H9 (cell line): ENCODE results near the gene PGS1. TPM values are rescaled to one million over a fixed set of nuclear protein-coding genes. Genes with fewer than 3 reads are reported as not detected.

Experiments used
- DNase-seq: peaks from one replicate; pipeline ENCODE4 v3.0.0-alpha.2; 2017
- H2AFZ ChIP-seq: one replicate; pipeline ENCODE4 v1.6.1; 2013; ENCODE audit warnings: mild to moderate bottlenecking, low read length, control low read depth, moderate library complexity
- H2AK5ac ChIP-seq: 2 replicates; pipeline ENCODE4 v1.6.1; 2013; ENCODE audit warnings: low read length, control low read depth, mixed read lengths; ENCODE audit not compliant: insufficient read length
- H2BK120ac ChIP-seq: one replicate; pipeline ENCODE4 v1.6.1; 2013; ENCODE audit warnings: low read depth, mild to moderate bottlenecking, low read length, control low read depth, inconsistent platforms; ENCODE audit not compliant: poor library complexity, severe bottlenecking
- H2BK12ac ChIP-seq: 2 replicates; pipeline ENCODE4 v1.6.1; 2013; ENCODE audit warnings: low read length, control low read depth, mixed read lengths, low read depth; ENCODE audit not compliant: insufficient read length
- H2BK15ac ChIP-seq: 2 replicates; pipeline ENCODE4 v1.6.1; 2013; ENCODE audit warnings: low read depth, low read length, control low read depth
- H2BK20ac ChIP-seq: one replicate; pipeline ENCODE4 v1.6.1; 2013; ENCODE audit warnings: low read depth, mild to moderate bottlenecking, low read length, control low read depth, inconsistent platforms; ENCODE audit not compliant: poor library complexity, severe bottlenecking
- H2BK5ac ChIP-seq: 2 replicates; pipeline ENCODE4 v1.6.1; 2013; ENCODE audit warnings: low read length, control low read depth, mixed read lengths; ENCODE audit not compliant: insufficient read length
- H3K14ac ChIP-seq: 2 replicates; pipeline ENCODE4 v1.6.1; 2013; ENCODE audit warnings: low read length, control low read depth; ENCODE audit not compliant: insufficient read depth
- H3K18ac ChIP-seq: 2 replicates; pipeline ENCODE4 v1.6.1; 2013; ENCODE audit warnings: low read depth, mild to moderate bottlenecking, mixed read lengths, low read length, control low read depth; ENCODE audit not compliant: insufficient read length
- H3K23ac ChIP-seq: 2 replicates; pipeline ENCODE4 v1.6.1; 2013; ENCODE audit warnings: low read length, control low read depth, mixed read lengths, low read depth; ENCODE audit not compliant: insufficient read length
- H3K23me2 ChIP-seq: 2 replicates; pipeline ENCODE4 v1.6.1; 2013; ENCODE audit warnings: low read depth, mild to moderate bottlenecking, mixed read lengths, low read length, control low read depth; ENCODE audit not compliant: insufficient read length, poor library complexity, severe bottlenecking
- H3K27ac ChIP-seq: 2 replicates; pipeline ENCODE4 v1.5.1; 2013; ENCODE audit warnings: low read length, control low read depth, mixed read lengths, low read depth; ENCODE audit not compliant: insufficient read length
- H3K27me3 ChIP-seq: 2 replicates; pipeline ENCODE4 v1.6.1; 2013; ENCODE audit warnings: low read length, control low read depth, inconsistent platforms; ENCODE audit not compliant: insufficient read depth
- H3K4ac ChIP-seq: 2 replicates; pipeline ENCODE4 v1.6.1; 2013; ENCODE audit warnings: low read depth, mild to moderate bottlenecking, control low read depth, inconsistent platforms, low read length, moderate library complexity
- H3K4me1 ChIP-seq: 2 replicates; pipeline ENCODE4 v1.6.1; 2013; ENCODE audit warnings: low read length, control low read depth, inconsistent platforms; ENCODE audit not compliant: insufficient read depth
- H3K4me2 ChIP-seq: 2 replicates; pipeline ENCODE4 v1.6.1; 2013; ENCODE audit warnings: low read length, control low read depth, mixed read lengths; ENCODE audit not compliant: insufficient read length, insufficient read depth
- H3K56ac ChIP-seq: 2 replicates; pipeline ENCODE4 v1.6.1; 2013; ENCODE audit warnings: low read depth, mild to moderate bottlenecking, mixed read lengths, low read length, control low read depth; ENCODE audit not compliant: insufficient read length
- H3K79me1 ChIP-seq: 2 replicates; pipeline ENCODE4 v1.6.1; 2013; ENCODE audit warnings: low read depth, mild to moderate bottlenecking, moderate library complexity, low read length, control low read depth, inconsistent platforms; ENCODE audit not compliant: insufficient read depth, poor library complexity, severe bottlenecking
- H3K79me2 ChIP-seq: 2 replicates; pipeline ENCODE4 v1.6.1; 2013; ENCODE audit warnings: low read length, control low read depth, inconsistent platforms; ENCODE audit not compliant: insufficient read depth
- H3K9ac ChIP-seq: 2 replicates; pipeline ENCODE4 v1.6.1; 2013; ENCODE audit warnings: low read length, control low read depth, mixed read lengths; ENCODE audit not compliant: insufficient read length; ENCODE audit errors: extremely low read depth
- H3K9me3 ChIP-seq: one replicate; pipeline ENCODE4 v1.6.1; 2013; ENCODE audit warnings: low read depth, low read length, inconsistent platforms; ENCODE audit not compliant: control insufficient read depth
- H3T11ph ChIP-seq: one replicate; pipeline ENCODE4 v1.6.1; 2013; ENCODE audit warnings: mild to moderate bottlenecking, low read length, control low read depth, inconsistent platforms
- H4K20me1 ChIP-seq: one replicate; pipeline ENCODE4 v1.6.1; 2013; ENCODE audit not compliant: control insufficient read depth, insufficient read length, insufficient read depth
- H4K5ac ChIP-seq: 2 replicates; pipeline ENCODE4 v1.6.1; 2013; ENCODE audit warnings: low read depth, mild to moderate bottlenecking, mixed read lengths, low read length, control low read depth; ENCODE audit not compliant: insufficient read length
- H4K8ac ChIP-seq: replicated peaks from 2 replicates; pipeline ENCODE4 v1.6.1; 2013; ENCODE audit warnings: low read length, control low read depth, mixed read lengths, low read depth; ENCODE audit not compliant: insufficient read length
- H4K91ac ChIP-seq: 2 replicates; pipeline ENCODE4 v1.6.1; 2013; ENCODE audit warnings: low read depth, mild to moderate bottlenecking, moderate library complexity, mixed read lengths, low read length, control low read depth; ENCODE audit not compliant: insufficient read length
- H3K27ac Mint-ChIP-seq, 3 experiments: 2 replicates in 2 of 3; 3 replicates in 1 of 3; pipeline ENCODE4 v1.8.0; 2020 to 2021; ENCODE audit warnings: mixed read lengths in 3 of 3, mild to moderate bottlenecking in 1 of 3, moderate library complexity in 1 of 3
- H3K27me3 Mint-ChIP-seq: 2 replicates; pipeline ENCODE4 v1.8.0; 2021; ENCODE audit warnings: low read depth, mild to moderate bottlenecking, moderate library complexity, mixed read lengths
- H3K36me3 Mint-ChIP-seq, 3 experiments: 2 replicates in 2 of 3; 3 replicates in 1 of 3; pipeline ENCODE4 v1.8.0; 2020 to 2021; ENCODE audit warnings: low read depth in 3 of 3, mixed read lengths in 3 of 3; ENCODE audit not compliant: insufficient read depth in 1 of 3
- H3K4me1 Mint-ChIP-seq, 2 experiments: 2 replicates each; pipeline ENCODE4 v1.8.0; 2020; ENCODE audit warnings: mixed read lengths in 2 of 2
- H3K4me3 Mint-ChIP-seq, 2 experiments: 2 replicates in 1 of 2; 3 replicates in 1 of 2; pipeline ENCODE4 v1.8.0; 2020 to 2021; ENCODE audit warnings: mild to moderate bottlenecking in 2 of 2, mixed read lengths in 2 of 2, moderate library complexity in 1 of 2
- H3K9me3 Mint-ChIP-seq, 2 experiments: 2 replicates in 1 of 2; 3 replicates in 1 of 2; pipeline ENCODE4 v1.8.0; 2020; ENCODE audit warnings: mild to moderate bottlenecking in 2 of 2, mixed read lengths in 2 of 2, moderate library complexity in 1 of 2
- WGBS: extraction: QIAGEN DNeasy Blood & Tissue Kit; methylation state at CpG from one replicate; pipeline ENCODE4 v1.1.7; 2013; ENCODE audit warnings: missing lambda C conversion rate, low lambda C conversion rate, mixed read lengths; ENCODE audit not compliant: insufficient read length; ENCODE audit errors: extremely low coverage; 5-methylcytosine and 5-hydroxymethylcytosine counted together
- total RNA-seq: library from RNA; stranded (reverse); gene quantifications from 2 replicates; pipeline ENCODE4 v1.2.1, GENCODE V29; 2021
- TF ChIP-seq, protein P1 (sequence below): fragments of 200-600 bp; sonication (generic); conservative IDR thresholded peaks from 3 replicates; pipeline ENCODE4 v1.8.0; 2021; ENCODE audit warnings: antibody characterized with exemption, mild to moderate bottlenecking

The PGS1 gene
- total RNA-seq, 1 experiment from 2014 or later, result 45.7 TPM

DNA sequence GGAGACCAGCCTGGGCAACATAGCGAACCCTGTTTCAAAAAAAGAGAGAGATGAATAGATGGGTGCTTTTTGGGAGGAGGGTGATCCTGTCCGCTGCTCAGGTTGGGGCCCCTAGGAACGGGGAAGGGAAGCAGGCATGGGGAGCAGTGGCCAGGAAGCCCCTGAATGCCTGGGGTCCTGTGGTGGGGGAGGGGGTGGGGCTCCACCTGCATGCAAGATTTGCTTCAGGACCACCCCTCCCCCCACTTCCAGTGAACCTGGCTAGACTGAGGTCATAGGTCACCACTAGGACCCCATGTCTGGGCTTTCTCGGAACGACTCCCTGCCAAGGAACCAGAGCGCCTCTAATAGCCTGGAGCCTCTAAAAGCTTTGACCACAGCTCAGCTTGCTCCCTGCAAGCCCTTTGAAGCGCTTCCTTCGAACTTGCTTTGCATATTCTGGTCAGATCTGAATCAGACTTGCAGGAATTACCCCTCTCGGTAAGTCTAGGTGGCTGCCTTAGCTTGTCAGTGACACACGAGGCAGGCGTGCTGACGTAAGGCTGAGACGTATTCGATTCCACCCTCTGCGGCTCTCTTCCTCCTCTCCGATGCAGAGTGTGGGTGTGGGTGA lies 22.2 kb upstream of the PGS1 start:
- no peak overlapping the region for H3K9ac ChIP-seq
- H4K8ac ChIP-seq, result no peak overlapping the region
- H3K14ac ChIP-seq, result no peak overlapping the region
- no peaks in the 10 kb centered on the region for H4K20me1 ChIP-seq
- H3T11ph ChIP-seq, result no peak overlapping the region
- no peak overlapping the region for H2BK12ac ChIP-seq
- no peak overlapping the region for H3K18ac ChIP-seq
- no peak overlapping the region for H3K27ac ChIP-seq
- no peaks in the 10 kb centered on the region for H3K79me1 ChIP-seq
- no peak overlapping the region for H2AK5ac ChIP-seq
- no peak overlapping the region for H3K4me2 ChIP-seq
- H3K4me1 Mint-ChIP-seq, result peaks cover 62 to 71% of the 10 kb centered on the region in 2 experiments
- no peak overlapping the region for H4K5ac ChIP-seq
- H3K23me2 ChIP-seq, result peaks cover 26% of the 10 kb centered on the region
- H3K27me3 Mint-ChIP-seq, result peaks cover 62% of the 10 kb centered on the region
- H3K79me2 ChIP-seq, result peaks cover 15% of the 10 kb centered on the region; the same call in 1 of the 2 replicates
- H2BK20ac ChIP-seq, result no peak overlapping the region
- peak overlapping the region in 1 of 2 experiments; percentile 71; a peak in 3 of 5 replicates for H3K4me3 Mint-ChIP-seq
- DNase-seq, result peak; percentile 92
- no peaks in the 10 kb centered on the region for H3K9me3 ChIP-seq
- no CpG with 5 or more reads among the region's 16 CpGs for WGBS
- peaks cover 14 to 21% (median 14%) of the 10 kb centered on the region in 3 experiments; a peak in 6 of 7 replicates for H3K36me3 Mint-ChIP-seq
- H3K4me1 ChIP-seq, result peaks cover 17% of the 10 kb centered on the region; the same call in 1 of the 2 replicates
- no peak overlapping the region for H4K91ac ChIP-seq
- H3K27ac Mint-ChIP-seq, result peak overlapping the region in 1 of 3 experiments; percentile 92; a peak in 2 of 7 replicates
- no peak overlapping the region for H3K4ac ChIP-seq
- H3K27me3 ChIP-seq, result no peaks in the 10 kb centered on the region
- peaks cover 0 to 4% of the 10 kb centered on the region in 2 experiments; a peak in 2 of 5 replicates for H3K9me3 Mint-ChIP-seq
- no peak overlapping the region for H2BK120ac ChIP-seq
- H3K56ac ChIP-seq, result no peak overlapping the region
- TF ChIP-seq, protein P1, sequence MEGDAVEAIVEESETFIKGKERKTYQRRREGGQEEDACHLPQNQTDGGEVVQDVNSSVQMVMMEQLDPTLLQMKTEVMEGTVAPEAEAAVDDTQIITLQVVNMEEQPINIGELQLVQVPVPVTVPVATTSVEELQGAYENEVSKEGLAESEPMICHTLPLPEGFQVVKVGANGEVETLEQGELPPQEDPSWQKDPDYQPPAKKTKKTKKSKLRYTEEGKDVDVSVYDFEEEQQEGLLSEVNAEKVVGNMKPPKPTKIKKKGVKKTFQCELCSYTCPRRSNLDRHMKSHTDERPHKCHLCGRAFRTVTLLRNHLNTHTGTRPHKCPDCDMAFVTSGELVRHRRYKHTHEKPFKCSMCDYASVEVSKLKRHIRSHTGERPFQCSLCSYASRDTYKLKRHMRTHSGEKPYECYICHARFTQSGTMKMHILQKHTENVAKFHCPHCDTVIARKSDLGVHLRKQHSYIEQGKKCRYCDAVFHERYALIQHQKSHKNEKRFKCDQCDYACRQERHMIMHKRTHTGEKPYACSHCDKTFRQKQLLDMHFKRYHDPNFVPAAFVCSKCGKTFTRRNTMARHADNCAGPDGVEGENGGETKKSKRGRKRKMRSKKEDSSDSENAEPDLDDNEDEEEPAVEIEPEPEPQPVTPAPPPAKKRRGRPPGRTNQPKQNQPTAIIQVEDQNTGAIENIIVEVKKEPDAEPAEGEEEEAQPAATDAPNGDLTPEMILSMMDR, result no peak
- no peak overlapping the region for H2BK5ac ChIP-seq
- no peak overlapping the region for H2AFZ ChIP-seq
- H2BK15ac ChIP-seq, result no peak overlapping the region
- H3K23ac ChIP-seq, result no peak overlapping the region
